Activated T-helper 2 cell treated with anti-CD3 and anti-CD28 coated beads, Interferon-gamma antibody, Interleukin-2, Interleukin-4, amounts not matched to agents 10 μg/mL and 5 μg/mL and 100 μg/mL, durations not matched to agents 14 hours and 24 hours and 36 hours (primary cell): ENCODE results near the gene PRR20G. TPM values are rescaled to one million over a fixed set of nuclear protein-coding genes. Genes with fewer than 3 reads are reported as not detected.

Experiments
- total RNA-seq: library from RNA; stranded (reverse); gene quantifications from 2 replicates; pipeline ENCODE4 v1.2.3, GENCODE V29; 2022

PRR20G gene
- total RNA-seq, 1 donor from 2014 or later: not detected

Other genes starting within 250 kb of the PRR20G start
- not detected in 2 replicates for gene PRR23E, start 94.9 kb downstream of the PRR20G start, total RNA-seq